HG02623 (cell line): ENCODE data around the gene ADAM33.

ENCODE experiments used
- ATAC-seq: cut with Tn5 transposase; IDR thresholded peaks from one replicate; pipeline ENCODE4 v1.9.1; 2021; ENCODE audit warnings: moderate library complexity; ENCODE audit not compliant: unreplicated experiment

The ADAM33 gene, protein sequence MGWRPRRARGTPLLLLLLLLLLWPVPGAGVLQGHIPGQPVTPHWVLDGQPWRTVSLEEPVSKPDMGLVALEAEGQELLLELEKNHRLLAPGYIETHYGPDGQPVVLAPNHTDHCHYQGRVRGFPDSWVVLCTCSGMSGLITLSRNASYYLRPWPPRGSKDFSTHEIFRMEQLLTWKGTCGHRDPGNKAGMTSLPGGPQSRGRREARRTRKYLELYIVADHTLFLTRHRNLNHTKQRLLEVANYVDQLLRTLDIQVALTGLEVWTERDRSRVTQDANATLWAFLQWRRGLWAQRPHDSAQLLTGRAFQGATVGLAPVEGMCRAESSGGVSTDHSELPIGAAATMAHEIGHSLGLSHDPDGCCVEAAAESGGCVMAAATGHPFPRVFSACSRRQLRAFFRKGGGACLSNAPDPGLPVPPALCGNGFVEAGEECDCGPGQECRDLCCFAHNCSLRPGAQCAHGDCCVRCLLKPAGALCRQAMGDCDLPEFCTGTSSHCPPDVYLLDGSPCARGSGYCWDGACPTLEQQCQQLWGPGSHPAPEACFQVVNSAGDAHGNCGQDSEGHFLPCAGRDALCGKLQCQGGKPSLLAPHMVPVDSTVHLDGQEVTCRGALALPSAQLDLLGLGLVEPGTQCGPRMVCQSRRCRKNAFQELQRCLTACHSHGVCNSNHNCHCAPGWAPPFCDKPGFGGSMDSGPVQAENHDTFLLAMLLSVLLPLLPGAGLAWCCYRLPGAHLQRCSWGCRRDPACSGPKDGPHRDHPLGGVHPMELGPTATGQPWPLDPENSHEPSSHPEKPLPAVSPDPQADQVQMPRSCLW

DNA sequence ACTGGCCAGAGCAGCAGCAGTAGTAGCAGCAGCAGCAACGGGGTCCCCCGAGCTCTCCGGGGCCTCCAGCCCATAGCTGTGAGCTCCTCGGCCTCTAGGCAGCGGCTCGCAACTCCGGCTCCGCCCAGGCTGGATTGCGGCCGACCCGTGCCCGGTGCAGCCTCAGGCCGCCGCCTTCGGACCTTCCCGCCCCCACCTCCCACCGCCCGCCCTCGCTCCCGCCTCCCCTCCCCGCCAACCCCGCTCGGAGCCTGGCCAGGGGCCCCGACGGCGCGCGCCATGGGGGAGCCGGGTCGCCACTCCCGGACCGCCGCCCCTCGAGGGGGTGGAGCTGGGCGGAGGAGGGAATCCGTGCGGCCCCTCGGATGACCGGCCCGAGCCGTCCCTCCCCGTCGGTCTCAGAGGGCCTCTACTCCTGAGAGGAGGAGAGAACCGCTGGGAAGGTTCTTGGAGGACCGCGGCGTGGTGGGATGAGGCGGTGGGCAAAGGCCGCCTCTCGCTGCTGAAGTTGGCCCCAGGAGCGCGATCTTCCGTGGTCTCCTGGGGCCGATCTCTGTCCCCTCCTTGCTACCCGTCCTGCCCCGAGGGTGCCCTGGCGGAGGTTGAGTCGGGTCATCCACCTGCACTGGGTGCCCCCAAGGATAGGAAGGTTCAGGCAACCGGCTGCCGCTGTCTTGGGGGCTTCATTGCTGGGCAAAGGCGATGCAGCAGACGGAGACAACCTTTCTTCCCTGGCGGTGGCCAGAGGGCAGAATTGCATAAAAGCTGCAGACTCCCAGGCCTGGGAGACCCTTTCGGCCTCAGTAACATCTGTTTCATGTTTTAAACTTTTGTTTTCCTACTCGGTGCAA is at the start of gene ADAM33:
ADAM33 (minus strand) TSS at position 80 of the 851 bp plus-strand sequence; CDS start at position 74, 6 bp downstream.
- no peak for ATAC-seq

- no peak for ATAC-seq
Measured at GRCh38 chr20:3730803-3731672, 49.2 kb upstream of the ADAM33 start.

DNA sequence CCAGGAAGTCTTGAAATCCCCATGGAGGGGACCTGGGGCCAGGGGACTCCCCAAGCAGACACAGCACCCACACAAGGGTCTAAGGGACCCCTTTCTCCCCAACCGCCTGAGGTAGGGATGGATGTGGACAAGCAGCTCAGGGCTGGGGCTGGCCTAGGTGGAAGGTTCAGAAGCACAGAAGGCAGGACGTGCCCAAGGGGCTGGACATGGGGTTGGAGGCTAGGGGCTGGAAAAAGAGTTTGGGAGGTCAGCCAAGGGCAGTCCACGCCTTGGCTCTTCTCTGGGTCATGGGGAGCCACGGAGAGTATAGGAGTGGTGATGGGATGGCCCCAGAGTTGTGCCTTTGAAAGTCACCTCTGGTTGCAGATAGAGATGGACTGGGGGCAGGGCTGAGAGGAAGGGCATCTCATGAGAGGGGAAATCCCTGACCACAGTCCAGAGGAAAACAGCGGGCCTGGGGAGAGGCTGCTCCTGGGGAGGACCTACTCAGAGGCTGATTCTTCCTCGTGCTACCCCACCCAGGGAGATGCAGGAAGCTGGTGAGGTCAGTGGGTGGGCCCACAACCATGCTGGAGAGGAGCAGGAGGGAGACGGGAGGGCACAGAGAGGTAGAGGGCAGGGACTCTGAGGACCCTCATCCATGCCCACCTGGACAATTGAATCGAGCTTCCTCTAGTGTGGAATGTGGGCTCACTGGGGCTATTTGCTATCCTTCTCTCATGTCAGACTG is 48.2 kb upstream of the ADAM33 start:
- ATAC-seq = no peak

- no peak for ATAC-seq
Measured at GRCh38 chr20:3729378-3729777, 47.6 kb upstream of the ADAM33 start.

GRCh38 chr20:3728876-3729275 is 47.1 kb upstream of the ADAM33 start:
- ATAC-seq = no peak

DNA sequence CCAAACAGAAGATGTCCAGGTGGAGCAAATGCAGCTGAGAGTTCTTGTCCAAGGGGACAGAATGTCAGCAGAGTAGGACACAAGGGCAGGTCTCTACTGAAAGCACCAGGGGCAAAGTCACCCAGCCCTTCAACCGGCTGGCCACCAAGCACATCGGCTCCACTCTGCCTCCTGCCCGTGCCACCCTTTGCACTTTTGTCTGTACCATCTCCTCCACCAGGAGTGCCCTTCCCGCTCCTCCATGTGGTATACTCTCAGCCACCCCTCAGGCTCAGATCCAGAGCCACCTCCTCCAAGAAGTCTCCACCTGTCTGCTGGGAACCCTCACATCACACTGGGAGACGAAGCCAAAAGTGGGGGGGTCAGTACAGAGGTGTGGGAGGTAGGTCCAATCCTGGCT is 46.5 kb upstream of the ADAM33 start:
- ATAC-seq = no peak

GRCh38 chr20:3727401-3728021 is 45.7 kb upstream of the ADAM33 start:
- no peak for ATAC-seq

GRCh38 chr20:3724356-3724755 is 42.5 kb upstream of the ADAM33 start:
- ATAC-seq = no peak

DNA sequence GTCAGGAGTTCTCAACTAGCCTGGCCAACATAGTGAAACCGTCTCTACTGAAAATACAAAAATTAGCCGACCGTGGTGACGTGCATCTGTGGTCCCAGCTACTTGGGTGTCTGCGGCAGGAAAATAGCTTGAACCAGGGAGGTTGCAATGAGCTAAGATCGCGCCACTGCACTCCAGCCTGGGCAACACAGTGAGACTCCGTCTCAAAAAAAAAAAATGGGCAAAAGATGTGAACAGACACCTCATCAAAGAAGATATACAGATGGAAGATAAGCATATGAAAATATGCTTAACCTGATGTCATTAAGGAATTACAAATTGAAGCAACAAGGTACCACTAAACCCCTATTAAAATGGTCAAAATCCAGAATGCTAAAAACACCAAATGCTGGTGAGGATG is 41.5 kb upstream of the ADAM33 start:
- ATAC-seq = no peak

GRCh38 chr20:3721912-3722311 is 40.1 kb upstream of the ADAM33 start:
- ATAC-seq = no peak

DNA sequence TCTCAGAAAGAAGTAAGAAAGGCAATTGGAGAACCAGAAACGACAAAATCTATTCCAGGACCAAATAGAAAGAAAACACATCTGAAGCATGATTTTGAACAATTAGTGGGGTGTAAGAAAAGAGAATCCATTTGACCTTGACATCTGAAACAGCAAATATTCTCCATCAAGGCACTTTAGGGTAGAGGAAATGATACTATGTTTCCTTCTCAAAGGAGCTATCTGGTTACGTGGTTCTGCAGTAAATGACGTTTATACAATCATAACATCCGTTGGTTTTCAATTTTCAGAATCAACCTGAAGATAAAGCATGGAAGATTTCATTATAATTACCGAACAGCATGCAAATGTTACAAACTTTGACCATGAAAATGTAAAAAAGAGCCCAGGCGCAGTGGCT is 38.8 kb upstream of the ADAM33 start:
- no peak for ATAC-seq

DNA sequence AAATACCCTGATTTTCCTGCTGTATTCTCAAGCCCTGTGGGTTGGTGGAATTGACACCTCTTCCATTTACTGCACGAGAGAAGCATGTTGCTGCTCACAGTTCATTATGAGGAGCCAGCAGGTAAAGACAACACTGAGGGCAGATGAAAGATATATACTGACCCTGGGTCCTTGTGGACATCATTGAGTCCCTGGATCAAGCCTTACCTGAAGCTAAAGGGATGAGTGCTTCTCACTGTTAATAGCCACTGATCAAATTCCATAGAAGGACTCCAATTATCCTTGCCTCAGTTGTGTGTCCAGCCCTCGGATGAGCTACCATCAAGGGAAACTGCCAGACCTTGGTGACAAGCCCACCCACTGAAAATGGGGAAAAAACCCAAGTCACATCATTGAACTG is 38.3 kb upstream of the ADAM33 start:
- ATAC-seq = no peak

- no peak for ATAC-seq
Measured at GRCh38 chr20:3719046-3719445, 37.2 kb upstream of the ADAM33 start.

DNA sequence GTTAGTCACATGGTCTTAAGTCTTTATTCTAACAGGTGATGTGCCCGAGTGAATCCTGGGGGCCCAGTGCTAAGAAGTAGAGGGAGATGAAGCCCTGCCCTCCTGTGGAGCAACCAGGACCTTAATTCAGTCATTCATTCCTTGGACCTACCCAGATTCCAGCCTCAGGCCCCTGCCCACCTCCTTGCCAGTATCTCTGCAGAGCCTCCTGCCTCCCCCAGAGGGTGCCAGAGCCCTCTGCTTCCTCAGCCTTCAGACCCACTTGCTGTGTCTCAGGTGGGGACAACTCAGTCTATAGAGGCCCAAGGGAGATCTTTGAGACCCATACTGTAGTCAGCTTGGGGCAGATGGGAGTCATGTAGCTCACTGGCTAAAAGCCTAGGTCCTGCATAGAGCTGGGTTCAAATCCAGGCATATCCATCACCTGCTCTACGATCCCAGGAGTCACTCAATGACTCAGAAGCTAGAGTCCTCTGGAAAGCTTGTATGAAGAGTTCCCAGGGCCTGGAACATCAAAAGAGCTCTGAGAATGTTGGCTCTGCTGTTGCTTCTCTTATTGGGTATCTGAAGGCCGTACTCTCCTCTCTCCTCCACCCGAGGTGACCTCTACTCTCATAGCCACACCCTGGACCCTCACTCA is 34.5 kb upstream of the ADAM33 start:
- no peak for ATAC-seq

DNA sequence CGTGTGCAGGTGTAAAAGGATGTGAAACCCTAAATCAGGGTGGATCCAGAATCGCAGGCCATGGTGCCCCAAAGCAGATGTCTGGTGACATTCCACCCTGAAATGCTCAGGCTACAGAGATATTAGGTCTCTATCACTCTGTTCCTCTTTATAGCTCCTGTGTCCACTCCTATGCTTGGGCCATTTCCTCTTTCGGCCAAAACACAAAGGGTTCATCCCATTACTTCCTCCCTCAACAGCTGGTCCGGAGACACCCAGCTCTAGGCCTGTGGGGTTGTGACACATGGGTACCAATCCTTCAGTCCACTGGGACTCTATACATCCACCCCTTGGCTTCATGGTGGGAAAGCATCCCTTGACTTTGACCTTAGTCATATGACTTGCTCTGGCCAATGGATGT is 32.3 kb upstream of the ADAM33 start:
- no peak for ATAC-seq

GRCh38 chr20:3712279-3712873 is 30.6 kb upstream of the ADAM33 start, which contains the start of gene SIGLEC1:
Gene SIGLEC1, minus strand, starts transcription at chr20:3712600. Its CDS starts 5,472 bp downstream, at chr20:3707128.
- no peak for ATAC-seq

GRCh38 chr20:3711484-3711941 is 29.7 kb upstream of the ADAM33 start:
- no peak for ATAC-seq
